NT2/D1 (cell line): ENCODE results near the gene CAGE1.

Experiments used
- SUZ12 ChIP-seq: IDR thresholded peaks from 2 replicates; pipeline ENCODE4 v1.6.1; 2011; ENCODE audit not compliant: insufficient read length, insufficient read depth; ENCODE audit errors: extremely low read depth
- YY1 ChIP-seq: IDR thresholded peaks from 2 replicates; pipeline ENCODE4 v1.6.1; 2011; ENCODE audit not compliant: insufficient read length, insufficient read depth
- ZNF274 ChIP-seq: IDR thresholded peaks from 2 replicates; pipeline ENCODE4 v1.6.1; 2011; ENCODE audit warnings: mild to moderate bottlenecking, low read depth, low read length

- TF ChIP-seq YY1 = no peak
- no peak for TF ChIP-seq ZNF274
- no peak for TF ChIP-seq SUZ12
Observed at GRCh38 chr6:7377961-7378360, 11.6 kb downstream of the CAGE1 start.
